Middle frontal gyrus (tissue), 1 donor: ENCODE results near the gene TMOD2.

ENCODE experiments used
- DNase-seq: peaks from one replicate; pipeline ENCODE4 v3.0.0-alpha.2; 2015; ENCODE audit warnings: low spot score; ENCODE audit errors: extremely low spot score

Gene TMOD2

GRCh38 chr15:51812598-51812997 is 61.2 kb downstream of the TMOD2 start:
- DNase-seq = no peak

GRCh38 chr15:51814606-51815005 is 63.2 kb downstream of the TMOD2 start:
- no peak for DNase-seq

GRCh38 chr15:51816611-51817010 is 65.2 kb downstream of the TMOD2 start:
- DNase-seq = no peak

- no peak for DNase-seq
Observed at GRCh38 chr15:51818150-51818549, 66.8 kb downstream of the TMOD2 start.

GRCh38 chr15:51825698-51826097 is 74.3 kb downstream of the TMOD2 start:
- no peak for DNase-seq

GRCh38 chr15:51828621-51829375 is 77.4 kb downstream of the TMOD2 start:
- no peak for DNase-seq

- peak; percentile 78 for DNase-seq
Observed at GRCh38 chr15:51829376-51830275, 78.2 kb downstream of the TMOD2 start, which contains the start of gene TMOD3. TMOD3 (plus strand) TSS chr15:51829653; CDS start chr15:51862885, 33,232 bp downstream.

- DNase-seq = no peak
Observed at GRCh38 chr15:51830276-51830806, 78.9 kb downstream of the TMOD2 start.

GRCh38 chr15:51833772-51834171 is 82.4 kb downstream of the TMOD2 start:
- DNase-seq = no peak

GRCh38 chr15:51837792-51838251 is 86.4 kb downstream of the TMOD2 start:
- DNase-seq = no peak

GRCh38 chr15:51838270-51838669 is 86.9 kb downstream of the TMOD2 start:
- no peak for DNase-seq

GRCh38 chr15:51840692-51841091 is 89.3 kb downstream of the TMOD2 start:
- no peak for DNase-seq

- DNase-seq = no peak
Observed at GRCh38 chr15:51841406-51842040, 90.1 kb downstream of the TMOD2 start.

GRCh38 chr15:51842265-51842664 is 90.9 kb downstream of the TMOD2 start:
- no peak for DNase-seq

- no peak for DNase-seq
Observed at GRCh38 chr15:51842852-51843737, 91.7 kb downstream of the TMOD2 start.

GRCh38 chr15:51844747-51845426 is 93.5 kb downstream of the TMOD2 start:
- DNase-seq = no peak

GRCh38 chr15:51846066-51846462 is 94.7 kb downstream of the TMOD2 start:
- no peak for DNase-seq

GRCh38 chr15:51846463-51847230 is 95.2 kb downstream of the TMOD2 start:
- no peak for DNase-seq

GRCh38 chr15:51848811-51849210 is 97.4 kb downstream of the TMOD2 start:
- DNase-seq = no peak
